H1 (cell line): ENCODE data around the gene PNRC2. TPM values are rescaled to one million over a fixed set of nuclear protein-coding genes. Genes with fewer than 3 reads are reported as not detected.

ENCODE experiments used
- CTCF ChIA-PET: fragments of 300-600 bp; sonication (Branson Sonifier 250); formaldehyde crosslinking; loops from one replicate; lab custom pipeline; 2021; ENCODE audit not compliant: partially characterized antibody; lab: Charles Lee
- POLR2A ChIA-PET: fragments of 300-600 bp; sonication (Branson Sonifier 250); formaldehyde crosslinking; loops from one replicate; lab custom pipeline; 2021; ENCODE audit warnings: inconsistent platforms; ENCODE audit not compliant: partially characterized antibody; lab: Charles Lee
- DNase-seq, 2 experiments: peaks; one replicate each; pipeline versions ENCODE4 v3.0.0 to v3.0.0-alpha.2; 2010 to 2022; ENCODE audit warnings: low spot score in 2 of 2, low read depth in 1 of 2, mixed read lengths in 1 of 2
- FAIRE-seq: peaks from 2 replicates; lab custom pipeline; 2011; peaks lifted over from hg19 to GRCh38; lab: Jason Lieb, UNC
- H2AFZ ChIP-seq: 2 replicates; pipeline ENCODE4 v1.8.1; 2012; ENCODE audit warnings: low read length, inconsistent platforms
- H2AK5ac ChIP-seq: 2 replicates; pipeline ENCODE4 v1.6.1; 2013; ENCODE audit warnings: low read depth, low read length
- H2BK120ac ChIP-seq: replicated peaks from 2 replicates; pipeline ENCODE3; 2013; ENCODE audit warnings: low read depth, low read length, inconsistent platforms
- H2BK12ac ChIP-seq: 2 replicates; pipeline ENCODE4 v1.6.1; 2013; ENCODE audit warnings: low read depth, low read length
- H2BK15ac ChIP-seq: 2 replicates; pipeline ENCODE4 v1.6.1; 2013; ENCODE audit warnings: low read length
- H2BK20ac ChIP-seq: 2 replicates; pipeline ENCODE4 v1.6.1; 2013; ENCODE audit warnings: low read length
- H2BK5ac ChIP-seq: 2 replicates; pipeline ENCODE4 v1.6.1; 2013; ENCODE audit warnings: low read depth, low read length
- H3K14ac ChIP-seq: 2 replicates; pipeline ENCODE4 v1.6.1; 2013; ENCODE audit warnings: inconsistent platforms; ENCODE audit not compliant: insufficient read length
- H3K18ac ChIP-seq: 2 replicates; pipeline ENCODE4 v1.6.1; 2013; ENCODE audit warnings: low read length; ENCODE audit errors: extremely low read depth
- H3K23ac ChIP-seq: 2 replicates; pipeline ENCODE4 v1.6.1; 2013; ENCODE audit warnings: inconsistent platforms; ENCODE audit not compliant: insufficient read length
- H3K23me2 ChIP-seq: 2 replicates; pipeline ENCODE4 v1.6.1; 2013; ENCODE audit warnings: low read depth, low read length
- H3K27ac ChIP-seq: 2 replicates; pipeline ENCODE4 v1.6.1; 2011; ENCODE audit warnings: low read depth, low read length, inconsistent platforms
- H3K27me3 ChIP-seq, 4 experiments: replicated peaks in 1 of 4; 1 replicate in 1 of 4; 2 replicates in 3 of 4; pipeline versions ENCODE4 v1.6.1 to v1.8.1; 2011 to 2013; ENCODE audit warnings: low read length in 3 of 4, mild to moderate bottlenecking in 3 of 4, inconsistent platforms in 2 of 4, mixed read lengths in 2 of 4, moderate library complexity in 1 of 4; ENCODE audit not compliant: control insufficient read depth in 3 of 4, insufficient read depth in 3 of 4; ENCODE audit errors: extremely low read depth in 1 of 4
- H3K36me3 ChIP-seq, 4 experiments: 2 replicates each; pipeline versions ENCODE4 v1.6.1 to v1.8.1; 2011 to 2013; ENCODE audit warnings: mild to moderate bottlenecking in 4 of 4, low read length in 3 of 4, moderate library complexity in 2 of 4, control low read depth in 1 of 4, inconsistent platforms in 1 of 4; ENCODE audit not compliant: insufficient read depth in 4 of 4, control insufficient read depth in 2 of 4
- H3K4ac ChIP-seq: replicated peaks from 2 replicates; pipeline ENCODE3; 2013; ENCODE audit warnings: low read length, low read depth, mixed read lengths, inconsistent platforms; ENCODE audit not compliant: insufficient read length
- H3K4me1 ChIP-seq, 4 experiments: replicated peaks in 1 of 4; 1 replicate in 1 of 4; 2 replicates in 3 of 4; pipeline versions ENCODE4 v1.6.1 to v1.8.1; 2011 to 2013; ENCODE audit warnings: low read length in 3 of 4, inconsistent platforms in 2 of 4, mixed read lengths in 1 of 4; ENCODE audit not compliant: insufficient read depth in 4 of 4, control insufficient read depth in 3 of 4
- H3K4me2 ChIP-seq, 2 experiments: 2 replicates each; pipeline versions ENCODE4 v1.6.1 to v1.8.1; 2011 to 2013; ENCODE audit warnings: low read depth in 2 of 2, low read length in 2 of 2, control low read depth in 1 of 2, inconsistent platforms in 1 of 2, mild to moderate bottlenecking in 1 of 2; ENCODE audit not compliant: insufficient read depth in 1 of 2
- H3K4me3 ChIP-seq, 4 experiments: fragments of 200-600, 300-600 bp in 1 of 4; sonication (generic), shearing (Covaris generic), sonication (Bioruptor Twin) in 1 of 4; 2 replicates each; pipeline versions ENCODE4 v1.5.1 to v1.8.1; 2011 to 2016; ENCODE audit warnings: low read length in 4 of 4, low read depth in 3 of 4, control low read depth in 2 of 4, inconsistent platforms in 2 of 4, mild to moderate bottlenecking in 2 of 4, mixed read lengths in 1 of 4, moderate library complexity in 1 of 4; ENCODE audit not compliant: insufficient read depth in 2 of 4; ENCODE audit errors: extremely low read depth in 1 of 4
- H3K56ac ChIP-seq: replicated peaks from 2 replicates; pipeline ENCODE3; 2013; ENCODE audit warnings: low read depth, mild to moderate bottlenecking, mixed read lengths, low read length, inconsistent platforms; ENCODE audit not compliant: insufficient read length
- H3K79me1 ChIP-seq: 2 replicates; pipeline ENCODE4 v1.6.1; 2013; ENCODE audit warnings: low read depth, low read length, control low read depth
- H3K79me2 ChIP-seq, 2 experiments: 2 replicates each; pipeline versions ENCODE4 v1.6.1 to v1.8.1; 2012 to 2013; ENCODE audit warnings: low read length in 2 of 2, mild to moderate bottlenecking in 2 of 2, inconsistent platforms in 1 of 2; ENCODE audit not compliant: insufficient read depth in 2 of 2, control insufficient read depth in 1 of 2
- H3K9ac ChIP-seq, 4 experiments: replicated peaks in 1 of 4; 1 replicate in 1 of 4; 2 replicates in 3 of 4; pipeline versions ENCODE4 v1.6.1 to v1.8.1; 2011 to 2013; ENCODE audit warnings: low read depth in 3 of 4, low read length in 3 of 4, control low read depth in 2 of 4, mild to moderate bottlenecking in 2 of 4, moderate library complexity in 2 of 4, inconsistent platforms in 1 of 4; ENCODE audit errors: extremely low read depth in 1 of 4
- H3K9me3 ChIP-seq, 2 experiments: 2 replicates each; pipeline versions ENCODE4 v1.6.1 to v1.8.1; 2012 to 2013; ENCODE audit warnings: mild to moderate bottlenecking in 2 of 2, moderate library complexity in 2 of 2, control low read depth in 1 of 2, inconsistent platforms in 1 of 2, low read depth in 1 of 2, low read length in 1 of 2, mixed read lengths in 1 of 2; ENCODE audit not compliant: insufficient read depth in 2 of 2
- H4K20me1 ChIP-seq, 2 experiments: replicated peaks in 1 of 2; 2 replicates each; pipeline versions ENCODE3 to v1.8.1; 2011 to 2013; ENCODE audit warnings: inconsistent platforms in 2 of 2, low read length in 2 of 2, mild to moderate bottlenecking in 1 of 2; ENCODE audit not compliant: insufficient read depth in 2 of 2, control insufficient read depth in 1 of 2
- H4K5ac ChIP-seq: 2 replicates; pipeline ENCODE4 v1.6.1; 2013; ENCODE audit warnings: low read length, low read depth, mixed read lengths, inconsistent platforms; ENCODE audit not compliant: insufficient read length
- H4K8ac ChIP-seq: 2 replicates; pipeline ENCODE4 v1.8.0; 2013; ENCODE audit warnings: mild to moderate bottlenecking, moderate library complexity, low read length, inconsistent platforms; ENCODE audit not compliant: insufficient read depth; ENCODE audit errors: extremely low read depth
- H4K91ac ChIP-seq: replicated peaks from 2 replicates; pipeline ENCODE3; 2013; ENCODE audit warnings: low read length, mixed read lengths, inconsistent platforms; ENCODE audit not compliant: insufficient read length
- CBX5 ChIP-seq: fragments of 300-800, 300-1000 bp; sonication (generic); IDR thresholded peaks from 2 replicates; pipeline ENCODE4 v1.7.1; 2016; ENCODE audit warnings: antibody characterized with exemption, low read length, low read depth
- EP300 ChIP-seq, 2 experiments: IDR thresholded peaks; 1 replicate in 1 of 2; 2 replicates in 1 of 2; pipeline ENCODE4 v1.6.1; 2011 to 2012; ENCODE audit warnings: low read depth in 2 of 2, low read length in 2 of 2, mild to moderate bottlenecking in 2 of 2, borderline replicate concordance in 1 of 2, inconsistent platforms in 1 of 2, moderate library complexity in 1 of 2
- JUND ChIP-seq: IDR thresholded peaks from 2 replicates; pipeline ENCODE4 v1.6.1; 2011; ENCODE audit warnings: mild to moderate bottlenecking, improper control_type of control experiment, low read length
- KDM1A ChIP-seq: fragments of 200-600, 300-600 bp; sonication (generic); IDR thresholded peaks from 2 replicates; pipeline ENCODE4 v1.7.1; 2016; ENCODE audit warnings: mild to moderate bottlenecking, low read length, borderline replicate concordance
- POU5F1 ChIP-seq: IDR thresholded peaks from 2 replicates; pipeline ENCODE4 v1.6.1; 2011; ENCODE audit warnings: low read depth, mild to moderate bottlenecking, low read length, moderate library complexity
- SIRT6 ChIP-seq: IDR thresholded peaks from one replicate; pipeline ENCODE4 v1.7.1; 2012; ENCODE audit warnings: low read length, inconsistent platforms
- SIX5 ChIP-seq: IDR thresholded peaks from 2 replicates; pipeline ENCODE4 v1.6.1; 2011; ENCODE audit warnings: mild to moderate bottlenecking, low read depth, low read length
- TCF12 ChIP-seq: IDR thresholded peaks from 2 replicates; pipeline ENCODE4 v1.6.1; 2011; ENCODE audit warnings: low read depth, mild to moderate bottlenecking, low read length
- USF2 ChIP-seq: IDR thresholded peaks from 2 replicates; pipeline ENCODE4 v1.6.1; 2011; ENCODE audit warnings: low read length, improper control_type of control experiment
- WGBS, 2 experiments: shearing (Covaris generic) in 1 of 2; methylation state at CpG; one replicate each; pipeline versions ENCODE4 v1.1.6 to v1.1.7; 2013 to 2015; ENCODE audit warnings: low lambda C conversion rate in 2 of 2, mixed read lengths in 2 of 2, inconsistent platforms in 1 of 2, low coverage in 1 of 2, missing lambda C conversion rate in 1 of 2; ENCODE audit not compliant: insufficient replicate concordance in 2 of 2, insufficient coverage in 1 of 2, insufficient read length in 1 of 2; ENCODE audit errors: extremely low coverage in 1 of 2, missing lambda C conversion rate in 1 of 2; 5-methylcytosine and 5-hydroxymethylcytosine counted together
- polyA plus RNA-seq, 7 experiments: library from polyadenylated mRNA; depleted of rRNA in 3 of 7; stranded (reverse) in 5 of 7; unstranded in 2 of 7; fragments of >200 nt in 5 of 7; fragments of 200-250 nt in 2 of 7; gene quantifications; 1 replicate in 5 of 7; 2 replicates in 1 of 7; 4 replicates in 1 of 7; pipeline versions ENCODE4 v1.2.1 to v1.2.3, GENCODE V29; 2011 to 2013; ENCODE audit warnings: missing spikeins in 2 of 7, mixed read lengths in 2 of 7
- total RNA-seq: library from RNA; stranded (reverse); fragmentation: NEBNext Ultra II Directional; extraction: Animal tissue kit (Norgen Biotek cat#: 25700); gene quantifications from 2 replicates; pipeline ENCODE4 v1.2.1, GENCODE V29; 2021
- TF ChIP-seq, protein P1 (sequence below), 3 experiments: IDR thresholded peaks; 1 replicate in 2 of 3; 2 replicates in 1 of 3; pipeline versions ENCODE4 v1.5.1 to v1.6.1; 2011; ENCODE audit warnings: low read length in 3 of 3, mild to moderate bottlenecking in 3 of 3, inconsistent platforms in 2 of 3, low read depth in 1 of 3, moderate library complexity in 1 of 3; ENCODE audit not compliant: insufficient read depth in 1 of 3; ENCODE audit errors: control extremely low read depth in 1 of 3

The PNRC2 gene
- total and polyA plus RNA-seq, 2 of the 8 experiments (the other 6 are each of a cell fraction or from before 2014, with no cell fraction given) = 57.5 to 147 TPM

- no peaks in the 10 kb centered on the region for H3K79me1 ChIP-seq
- 96% methylated on average over 4 of the region's 4 CpGs; no CpG with 5 or more reads in 1 of the 2 experiments for WGBS, 2 experiments
- H3K14ac ChIP-seq = no peak overlapping the region
- H4K20me1 ChIP-seq = no peaks in the 10 kb centered on the region
- H2AFZ ChIP-seq = no peak overlapping the region
- no peak overlapping the region for H2BK15ac ChIP-seq
- no peak overlapping the region for H3K56ac ChIP-seq
- no peak overlapping the region for H4K8ac ChIP-seq
- FAIRE-seq = no peak
- ChIA-PET CTCF (interaction anchor here (1.0 to 2.7 kb wide), 3 partner anchors 12 to 117 kb away, joined by 3 to 10 read pairs (median 4); no protein-coding TSS in a partner anchor), POLR2A (interaction anchor here (0.6 kb wide), 1 partner anchor 111 kb away, joined by 3 read pairs; no protein-coding TSS in a partner anchor)
- H3K27ac ChIP-seq = no peak overlapping the region
- H3K4me1 ChIP-seq = no peaks in the 10 kb centered on the region
- H3K9me3 ChIP-seq = no peaks in the 10 kb centered on the region; a peak in 1 of 4 replicates
- no peaks in the 10 kb centered on the region for H3K79me2 ChIP-seq
- no peak overlapping the region for H3K4ac ChIP-seq
- H3K27me3 ChIP-seq = no peaks in the 10 kb centered on the region
- H3K23ac ChIP-seq = no peak overlapping the region
- H3K23me2 ChIP-seq = no peaks in the 10 kb centered on the region
- no peak overlapping the region for H3K4me3 ChIP-seq
- no peak overlapping the region for H2AK5ac ChIP-seq
- H4K91ac ChIP-seq = no peak overlapping the region
- no peak overlapping the region for H3K4me2 ChIP-seq
- H4K5ac ChIP-seq = no peak overlapping the region
- H3K36me3 ChIP-seq = no peaks in the 10 kb centered on the region
- no peak overlapping the region for H3K9ac ChIP-seq
- H2BK12ac ChIP-seq = no peak overlapping the region
- no peak overlapping the region for H2BK5ac ChIP-seq
- DNase-seq = no peak
- H3K18ac ChIP-seq = no peak overlapping the region
- H2BK120ac ChIP-seq = no peak overlapping the region
- H2BK20ac ChIP-seq = no peak overlapping the region
- TF ChIP-seq CBX5 (no peak), KDM1A (no peak), EP300 (IDR thresholded peaks at IDR 0.05; ENCODE audit: borderline replicate concordance in 1 of 2, low read depth in 2 of 2, low read length in 2 of 2) (no peak), SIX5 (no peak), SIRT6 (no peak), JUND (no peak), POU5F1 (no peak), TCF12 (no peak), USF2 (no peak)
- TF ChIP-seq, protein P1, sequence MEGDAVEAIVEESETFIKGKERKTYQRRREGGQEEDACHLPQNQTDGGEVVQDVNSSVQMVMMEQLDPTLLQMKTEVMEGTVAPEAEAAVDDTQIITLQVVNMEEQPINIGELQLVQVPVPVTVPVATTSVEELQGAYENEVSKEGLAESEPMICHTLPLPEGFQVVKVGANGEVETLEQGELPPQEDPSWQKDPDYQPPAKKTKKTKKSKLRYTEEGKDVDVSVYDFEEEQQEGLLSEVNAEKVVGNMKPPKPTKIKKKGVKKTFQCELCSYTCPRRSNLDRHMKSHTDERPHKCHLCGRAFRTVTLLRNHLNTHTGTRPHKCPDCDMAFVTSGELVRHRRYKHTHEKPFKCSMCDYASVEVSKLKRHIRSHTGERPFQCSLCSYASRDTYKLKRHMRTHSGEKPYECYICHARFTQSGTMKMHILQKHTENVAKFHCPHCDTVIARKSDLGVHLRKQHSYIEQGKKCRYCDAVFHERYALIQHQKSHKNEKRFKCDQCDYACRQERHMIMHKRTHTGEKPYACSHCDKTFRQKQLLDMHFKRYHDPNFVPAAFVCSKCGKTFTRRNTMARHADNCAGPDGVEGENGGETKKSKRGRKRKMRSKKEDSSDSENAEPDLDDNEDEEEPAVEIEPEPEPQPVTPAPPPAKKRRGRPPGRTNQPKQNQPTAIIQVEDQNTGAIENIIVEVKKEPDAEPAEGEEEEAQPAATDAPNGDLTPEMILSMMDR (IDR thresholded peaks at IDR 0.05; ENCODE audit: control extremely low read depth in 1 of 3, insufficient read depth in 1 of 3, low read depth in 1 of 3, low read length in 3 of 3) = no peak
These were observed 30.8 kb upstream of the PNRC2 start for GRCh38 chr1:23928789-23929188.
